Astrocyte (in vitro differentiated cells and primary cell): Measurements from ENCODE around the gene GSTK1.
"Not testable (repeated sequence)": the region's sequence is repeated elsewhere in the genome, so short reads cannot be mapped to it uniquely, and the experiment has no call there.

Experiments used
- EZH2 ChIP-seq: IDR thresholded peaks from 2 replicates; pipeline ENCODE4 v1.6.1; 2012; ENCODE audit warnings: mild to moderate bottlenecking, low read length, inconsistent platforms; ENCODE audit not compliant: insufficient read depth
- TF ChIP-seq, protein P1 (sequence below): IDR thresholded peaks from 2 replicates; pipeline ENCODE4 v1.5.1; 2011; ENCODE audit warnings: low read depth, mild to moderate bottlenecking, inconsistent platforms, low read length, moderate library complexity; ENCODE audit not compliant: insufficient read depth

DNA sequence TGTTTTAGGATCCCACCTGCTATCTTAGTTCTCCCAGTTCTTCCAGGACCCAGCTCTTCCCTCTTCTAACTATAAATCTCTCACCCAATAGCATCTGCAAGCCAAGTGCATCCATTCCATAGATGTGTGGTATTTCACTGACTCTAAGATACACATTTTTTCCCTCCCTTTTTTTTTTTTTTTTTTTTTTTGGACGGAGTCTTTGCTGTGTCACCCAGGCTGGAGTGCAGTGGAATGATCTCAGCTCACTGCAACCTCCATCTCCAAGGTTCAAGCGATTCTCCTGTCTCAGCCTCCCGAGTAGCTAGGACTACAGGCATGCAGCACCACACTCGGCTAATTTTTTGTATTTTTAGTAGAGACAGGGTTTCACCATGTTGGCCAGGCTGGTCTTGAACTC is 26.6 kb downstream of the GSTK1 start:
- TF ChIP-seq, protein P1, sequence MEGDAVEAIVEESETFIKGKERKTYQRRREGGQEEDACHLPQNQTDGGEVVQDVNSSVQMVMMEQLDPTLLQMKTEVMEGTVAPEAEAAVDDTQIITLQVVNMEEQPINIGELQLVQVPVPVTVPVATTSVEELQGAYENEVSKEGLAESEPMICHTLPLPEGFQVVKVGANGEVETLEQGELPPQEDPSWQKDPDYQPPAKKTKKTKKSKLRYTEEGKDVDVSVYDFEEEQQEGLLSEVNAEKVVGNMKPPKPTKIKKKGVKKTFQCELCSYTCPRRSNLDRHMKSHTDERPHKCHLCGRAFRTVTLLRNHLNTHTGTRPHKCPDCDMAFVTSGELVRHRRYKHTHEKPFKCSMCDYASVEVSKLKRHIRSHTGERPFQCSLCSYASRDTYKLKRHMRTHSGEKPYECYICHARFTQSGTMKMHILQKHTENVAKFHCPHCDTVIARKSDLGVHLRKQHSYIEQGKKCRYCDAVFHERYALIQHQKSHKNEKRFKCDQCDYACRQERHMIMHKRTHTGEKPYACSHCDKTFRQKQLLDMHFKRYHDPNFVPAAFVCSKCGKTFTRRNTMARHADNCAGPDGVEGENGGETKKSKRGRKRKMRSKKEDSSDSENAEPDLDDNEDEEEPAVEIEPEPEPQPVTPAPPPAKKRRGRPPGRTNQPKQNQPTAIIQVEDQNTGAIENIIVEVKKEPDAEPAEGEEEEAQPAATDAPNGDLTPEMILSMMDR = not testable (repeated sequence)
- TF ChIP-seq EZH2 = not testable (repeated sequence)
